ENCODE data around the gene PAX6.

DNA sequence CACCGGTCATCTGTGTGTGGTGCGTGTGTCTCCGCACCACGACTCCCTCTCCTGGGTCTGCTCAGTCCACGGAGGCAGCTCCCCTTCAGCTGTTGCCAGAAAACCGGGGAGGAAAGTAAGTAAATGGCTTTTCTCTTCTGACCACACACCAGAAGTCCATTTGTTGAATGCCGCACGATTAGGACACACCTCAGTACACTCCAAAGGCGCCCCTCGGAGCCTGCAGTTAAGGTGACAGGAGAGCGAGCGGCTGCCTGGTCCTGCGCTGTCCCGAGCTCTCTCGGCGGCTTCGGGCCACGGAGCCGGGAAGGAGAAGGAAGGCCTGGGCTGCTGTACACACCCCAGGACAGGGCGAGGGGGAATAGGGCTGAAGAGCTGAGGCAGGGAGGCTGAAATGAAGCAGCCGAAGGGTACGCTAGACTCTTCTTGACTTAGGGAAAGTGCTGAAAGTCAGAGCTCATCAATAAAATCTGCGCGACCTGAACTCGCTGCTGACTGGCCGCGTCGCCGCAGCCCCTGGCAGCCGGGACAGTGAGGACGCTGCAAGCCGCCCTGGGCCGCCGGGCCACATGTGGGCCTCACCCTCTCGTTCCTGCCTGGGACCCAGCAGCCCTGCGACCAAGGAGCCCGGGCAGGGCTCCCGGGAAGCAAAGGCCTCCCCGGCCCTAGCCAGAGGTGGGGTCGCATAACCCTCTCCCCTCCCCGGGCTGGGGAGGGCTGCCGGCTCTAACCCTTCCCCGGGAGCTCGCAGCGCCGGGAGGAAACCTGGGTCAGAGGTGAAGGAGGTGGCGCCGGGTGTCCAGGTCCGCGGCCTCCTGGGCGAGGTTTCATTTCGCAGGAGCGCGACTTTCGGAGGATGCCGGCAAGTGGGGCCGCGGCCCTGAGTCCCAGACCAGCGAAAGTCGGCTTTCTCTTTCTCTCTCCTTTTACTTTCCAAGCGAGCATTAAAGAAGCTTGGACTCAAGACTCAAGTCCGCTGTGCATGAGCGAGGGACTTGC, 1.6 kb upstream of the PAX6 start:
- TF ChIP-seq POLR2A (IDR thresholded peaks at IDR 0.05) = no peak
- TF ChIP-seq CTCF (IDR thresholded peaks at IDR 0.05) = no peak
- TF ChIP-seq EP300 (IDR thresholded peaks at IDR 0.05) = no peak
